CD14-positive monocyte (primary cell): Measurements from ENCODE around the gene CDC42BPB. TPM values are rescaled to one million over a fixed set of nuclear protein-coding genes. Genes with fewer than 3 reads are reported as not detected.

Experiments
- DNase-seq, 3 donors: peaks; one replicate each; pipeline ENCODE4 v3.0.0-alpha.2; 2011 to 2022
- H2AFZ ChIP-seq: 2 replicates; pipeline ENCODE4 v1.6.0; 2012; ENCODE audit warnings: mild to moderate bottlenecking, low read depth, low read length, inconsistent platforms; ENCODE audit not compliant: insufficient read depth, poor library complexity, severe bottlenecking
- H3K27ac ChIP-seq, 2 donors: 1 replicate in 1 of 2; 2 replicates in 1 of 2; pipeline ENCODE4 v1.5.1; 2012 to 2013; ENCODE audit warnings: low read length in 2 of 2, control low read depth in 1 of 2, inconsistent platforms in 1 of 2, low read depth in 1 of 2, mild to moderate bottlenecking in 1 of 2
- H3K27me3 ChIP-seq, 2 donors: one replicate each; pipeline versions ENCODE4 v1.6.0 to v1.6.1; 2011 to 2013; ENCODE audit warnings: low read length in 2 of 2; ENCODE audit not compliant: control insufficient read depth in 2 of 2, insufficient read depth in 2 of 2
- H3K36me3 ChIP-seq, 2 donors: replicated peaks in 1 of 2; 1 replicate in 1 of 2; 2 replicates in 1 of 2; pipeline versions ENCODE4 v1.5.1 to v1.6.1; 2012 to 2013; ENCODE audit warnings: low read length in 2 of 2, control low read depth in 1 of 2, inconsistent platforms in 1 of 2, mild to moderate bottlenecking in 1 of 2; ENCODE audit not compliant: insufficient read depth in 2 of 2, control insufficient read depth in 1 of 2
- H3K4me1 ChIP-seq, 2 donors: 1 replicate in 1 of 2; 2 replicates in 1 of 2; pipeline versions ENCODE4 v1.5.1 to v1.6.1; 2012 to 2013; ENCODE audit warnings: low read length in 2 of 2, control low read depth in 1 of 2, inconsistent platforms in 1 of 2, mild to moderate bottlenecking in 1 of 2, moderate library complexity in 1 of 2; ENCODE audit not compliant: insufficient read depth in 2 of 2, control insufficient read depth in 1 of 2
- H3K4me2 ChIP-seq: replicated peaks from 2 replicates; pipeline ENCODE3; 2012; ENCODE audit warnings: low read length, moderate library complexity, mild to moderate bottlenecking; ENCODE audit not compliant: poor library complexity, severe bottlenecking; ENCODE audit errors: extremely low read depth
- H3K4me3 ChIP-seq, 3 experiments: fragments of 200-600 bp in 1 of 3; sonication (generic) in 1 of 3; replicated peaks in 1 of 3; 1 replicate in 2 of 3; 2 replicates in 1 of 3; pipeline ENCODE4 v1.5.1; 2011 to 2013; ENCODE audit warnings: low read length in 3 of 3, mild to moderate bottlenecking in 3 of 3, control low read depth in 2 of 3, low read depth in 2 of 3, inconsistent platforms in 1 of 3, moderate library complexity in 1 of 3
- H3K79me2 ChIP-seq: 2 replicates; pipeline ENCODE4 v1.6.0; 2012; ENCODE audit warnings: mild to moderate bottlenecking, control low read depth, inconsistent platforms, low read length, moderate library complexity; ENCODE audit not compliant: insufficient read depth
- H3K9ac ChIP-seq: 2 replicates; pipeline ENCODE4 v1.6.0; 2017; ENCODE audit warnings: low read length, mild to moderate bottlenecking; ENCODE audit not compliant: insufficient read depth, poor library complexity, severe bottlenecking
- H3K9me3 ChIP-seq, 2 donors: replicated peaks in 1 of 2; 1 replicate in 1 of 2; 2 replicates in 1 of 2; pipeline versions ENCODE4 v1.5.1 to v1.6.1; 2012 to 2013; ENCODE audit warnings: low read length in 2 of 2, control low read depth in 1 of 2; ENCODE audit not compliant: control insufficient read depth in 1 of 2, insufficient read depth in 1 of 2
- H4K20me1 ChIP-seq: 2 replicates; pipeline ENCODE4 v1.6.0; 2012; ENCODE audit warnings: mild to moderate bottlenecking, low read length, control low read depth, moderate library complexity; ENCODE audit not compliant: insufficient read depth
- H3K27ac Mint-ChIP-seq, 7 donors: one replicate each; pipeline ENCODE4 v1.8.0; 2020; ENCODE audit warnings: mild to moderate bottlenecking in 7 of 7, mixed read lengths in 7 of 7, moderate library complexity in 6 of 7, inconsistent platforms in 2 of 7
- H3K27me3 Mint-ChIP-seq, 3 donors: one replicate each; pipeline ENCODE4 v1.8.0; 2021 to 2022; ENCODE audit warnings: low read depth in 3 of 3, mild to moderate bottlenecking in 3 of 3, mixed read lengths in 3 of 3, moderate library complexity in 3 of 3, inconsistent platforms in 1 of 3
- H3K36me3 Mint-ChIP-seq, 2 donors: one replicate each; pipeline ENCODE4 v1.8.0; 2020; ENCODE audit warnings: mixed read lengths in 2 of 2, inconsistent platforms in 1 of 2, mild to moderate bottlenecking in 1 of 2
- H3K4me1 Mint-ChIP-seq: one replicate; pipeline ENCODE4 v1.8.0; 2020; ENCODE audit warnings: mild to moderate bottlenecking, mixed read lengths
- H3K4me3 Mint-ChIP-seq, 2 donors: one replicate each; pipeline ENCODE4 v1.8.0; 2020; ENCODE audit warnings: mild to moderate bottlenecking in 2 of 2, mixed read lengths in 2 of 2, moderate library complexity in 1 of 2
- H3K9me3 Mint-ChIP-seq, 7 donors: one replicate each; pipeline ENCODE4 v1.8.0; 2020 to 2022; ENCODE audit warnings: mixed read lengths in 7 of 7, mild to moderate bottlenecking in 6 of 7, moderate library complexity in 6 of 7, inconsistent platforms in 2 of 7
- WGBS: methylation state at CpG from one replicate; pipeline ENCODE4 v1.1.5; 2013; ENCODE audit warnings: missing lambda C conversion rate; ENCODE audit not compliant: insufficient coverage; 5-methylcytosine and 5-hydroxymethylcytosine counted together
- intact Hi-C, 2 donors: fragments of 100-400 bp; cut with micrococcal nuclease; formaldehyde crosslinking; loops; one replicate each; pipeline versions ENCODE4 v1.15.0 to v1.15.1; 2023
- polyA plus RNA-seq, 3 donors: library from polyadenylated mRNA; depleted of rRNA in 1 of 3; unstranded in 2 of 3; stranded (reverse) in 1 of 3; fragments of 300-500 nt in 2 of 3; fragments of >200 nt in 1 of 3; fragmentation: Illumina TruSeq in 2 of 3; gene quantifications; 1 replicate in 2 of 3; 2 replicates in 1 of 3; pipeline ENCODE4 v1.2.3, GENCODE V29; 2012 to 2021
- TF ChIP-seq, protein P1 (sequence below): fragments of 200-600 bp; IDR thresholded peaks from one replicate; pipeline ENCODE4 v1.8.0; 2022; ENCODE audit warnings: antibody characterized with exemption, mild to moderate bottlenecking

CDC42BPB gene
- polyA plus RNA-seq, 3 donors: 0.25 to 19.0 (median 0.60) TPM

DNA sequence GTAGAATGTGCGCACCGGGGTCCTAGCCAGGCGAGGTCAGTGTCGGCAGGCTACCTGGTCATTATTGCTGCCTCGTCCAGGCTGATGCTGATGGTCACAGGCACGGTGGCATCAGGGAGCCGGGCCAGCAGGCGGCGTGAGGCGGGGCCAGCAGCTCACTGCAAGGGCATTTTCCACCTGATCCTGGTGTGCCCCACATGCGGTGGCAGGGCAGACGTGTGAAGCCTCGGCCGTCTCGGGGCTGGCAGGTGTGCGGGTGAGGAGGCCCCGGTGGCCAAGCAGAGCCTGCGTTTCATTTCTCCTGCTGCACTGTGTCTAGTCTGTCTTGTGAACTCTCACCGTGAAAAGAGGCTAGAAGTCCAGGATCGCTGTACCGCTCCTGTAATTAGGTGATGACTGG, 146.9 kb downstream of the CDC42BPB start:
- H3K27ac Mint-ChIP-seq: peak overlapping the region in 1 of 7 donors; percentile 33

DNA sequence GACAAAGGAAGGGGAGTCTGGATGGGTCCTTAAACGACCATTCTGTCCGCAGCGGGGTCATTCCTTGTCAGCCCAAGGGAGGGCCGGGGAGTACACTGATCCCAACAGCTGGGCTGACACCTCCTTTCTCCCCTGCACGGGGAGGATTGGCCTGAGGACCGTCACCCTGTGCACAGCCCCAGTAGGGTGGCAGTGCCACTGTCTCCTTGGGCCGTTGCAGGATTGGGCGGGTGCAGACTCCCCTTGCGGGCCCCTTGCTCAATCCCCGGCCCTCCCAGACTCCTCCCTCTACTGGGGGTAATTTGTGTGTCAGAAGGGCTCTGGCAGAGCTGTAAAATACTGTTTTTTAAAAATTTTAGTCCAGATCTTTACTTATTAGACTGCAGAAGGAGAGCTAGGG, 147.4 kb downstream of the CDC42BPB start:
- Histone ChIP-seq H3K79me2 (no peaks in the 10 kb centered on the region), H3K36me3 (peaks cover 23 to 55% of the 10 kb centered on the region in 2 donors), H3K9ac (no peak overlapping the region), H4K20me1 (peaks cover 49% of the 10 kb centered on the region), H3K27me3 (no peaks in the 10 kb centered on the region), H3K4me1 (no peaks in the 10 kb centered on the region), H3K9me3 (no peaks in the 10 kb centered on the region), H3K27ac (no peak overlapping the region), H2AFZ (no peak overlapping the region), H3K4me3 (no peak overlapping the region), H3K4me2 (no peak overlapping the region)
- TF ChIP-seq, protein P1, sequence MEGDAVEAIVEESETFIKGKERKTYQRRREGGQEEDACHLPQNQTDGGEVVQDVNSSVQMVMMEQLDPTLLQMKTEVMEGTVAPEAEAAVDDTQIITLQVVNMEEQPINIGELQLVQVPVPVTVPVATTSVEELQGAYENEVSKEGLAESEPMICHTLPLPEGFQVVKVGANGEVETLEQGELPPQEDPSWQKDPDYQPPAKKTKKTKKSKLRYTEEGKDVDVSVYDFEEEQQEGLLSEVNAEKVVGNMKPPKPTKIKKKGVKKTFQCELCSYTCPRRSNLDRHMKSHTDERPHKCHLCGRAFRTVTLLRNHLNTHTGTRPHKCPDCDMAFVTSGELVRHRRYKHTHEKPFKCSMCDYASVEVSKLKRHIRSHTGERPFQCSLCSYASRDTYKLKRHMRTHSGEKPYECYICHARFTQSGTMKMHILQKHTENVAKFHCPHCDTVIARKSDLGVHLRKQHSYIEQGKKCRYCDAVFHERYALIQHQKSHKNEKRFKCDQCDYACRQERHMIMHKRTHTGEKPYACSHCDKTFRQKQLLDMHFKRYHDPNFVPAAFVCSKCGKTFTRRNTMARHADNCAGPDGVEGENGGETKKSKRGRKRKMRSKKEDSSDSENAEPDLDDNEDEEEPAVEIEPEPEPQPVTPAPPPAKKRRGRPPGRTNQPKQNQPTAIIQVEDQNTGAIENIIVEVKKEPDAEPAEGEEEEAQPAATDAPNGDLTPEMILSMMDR: no peak
- intact Hi-C loops: no loop called here
- 95% methylated on average over 4 of the region's 10 CpGs for WGBS
- Mint-ChIP-seq H3K27me3 (peaks cover 0 to 2% (median 0%) of the 10 kb centered on the region in 3 donors), H3K4me1 (no peaks in the 10 kb centered on the region), H3K36me3 (peaks cover 33 to 53% of the 10 kb centered on the region in 2 donors), H3K27ac (peak overlapping the region in 1 of 7 donors; percentile 26), H3K4me3 (no peak overlapping the region), H3K9me3 (peaks cover 0 to 4% (median 0%) of the 10 kb centered on the region in 7 donors)
- DNase-seq: no peak

More for the DNA sequence above, 146.9 kb downstream of the CDC42BPB start:
- Histone ChIP-seq H3K4me3 (no peak overlapping the region), H3K4me1 (no peaks in the 10 kb centered on the region), H2AFZ (no peak overlapping the region), H3K27me3 (no peaks in the 10 kb centered on the region), H3K36me3 (peaks cover 17 to 50% of the 10 kb centered on the region in 2 donors), H3K9ac (no peak overlapping the region), H3K79me2 (no peaks in the 10 kb centered on the region), H4K20me1 (peaks cover 49% of the 10 kb centered on the region), H3K27ac (no peak overlapping the region), H3K9me3 (no peaks in the 10 kb centered on the region), H3K4me2 (no peak overlapping the region)
- H3K27me3 Mint-ChIP-seq: peaks cover 0 to 2% (median 0%) of the 10 kb centered on the region in 3 donors
- H3K4me1 Mint-ChIP-seq: no peaks in the 10 kb centered on the region
- intact Hi-C loops: no loop called here
- H3K9me3 Mint-ChIP-seq: peaks cover 0 to 4% (median 0%) of the 10 kb centered on the region in 7 donors
- H3K36me3 Mint-ChIP-seq: peaks cover 27 to 48% of the 10 kb centered on the region in 2 donors
- TF ChIP-seq, protein P1: no peak
- H3K4me3 Mint-ChIP-seq: peak overlapping the region in 1 of 2 donors; percentile 43
- no peak for DNase-seq
- WGBS: 96% methylated on average over 18 of the region's 21 CpGs
